Raji (cell line): ENCODE data around the gene B4GALT7.

Source experiments
- POLR2A ChIP-seq: IDR thresholded peaks from 2 replicates; pipeline ENCODE4 v1.6.1; 2011; ENCODE audit warnings: low read depth, low read length, control low read depth; ENCODE audit not compliant: insufficient read depth

B4GALT7 gene

GRCh38 chr5:177599731-177600507, at the start of gene B4GALT7:
TSS of gene B4GALT7 (plus strand) at chr5:177600132. CDS start at chr5:177600211, 79 bp downstream.
- peak; percentile 95 for TF ChIP-seq POLR2A

- TF ChIP-seq POLR2A = no peak
These were observed 47.0 kb upstream of the B4GALT7 start for GRCh38 chr5:177552839-177553455.

GRCh38 chr5:177553671-177554429, 46.1 kb upstream of the B4GALT7 start:
- no peak for TF ChIP-seq POLR2A

- peak; percentile 61 for TF ChIP-seq POLR2A
These were observed 45.3 kb upstream of the B4GALT7 start, which contains the start of gene FAM193B for GRCh38 chr5:177554474-177555111. TSS of gene FAM193B (minus strand) at chr5:177554563. CDS start at chr5:177554458, 105 bp downstream.

GRCh38 chr5:177555228-177555627, 44.7 kb upstream of the B4GALT7 start:
- no peak for TF ChIP-seq POLR2A

- TF ChIP-seq POLR2A = no peak
These were observed 44.3 kb upstream of the B4GALT7 start for GRCh38 chr5:177555665-177556064.

GRCh38 chr5:177557041-177557647, 42.8 kb upstream of the B4GALT7 start:
- TF ChIP-seq POLR2A = no peak

- TF ChIP-seq POLR2A = no peak
These were observed 42.1 kb upstream of the B4GALT7 start for GRCh38 chr5:177557796-177558195.

- no peak for TF ChIP-seq POLR2A
These were observed 34.9 kb upstream of the B4GALT7 start for GRCh38 chr5:177565046-177565445.

GRCh38 chr5:177568326-177568725, 31.6 kb upstream of the B4GALT7 start:
- no peak for TF ChIP-seq POLR2A

- TF ChIP-seq POLR2A = no peak
These were observed 30.0 kb upstream of the B4GALT7 start for GRCh38 chr5:177569894-177570293.

- no peak for TF ChIP-seq POLR2A
These were observed 24.4 kb upstream of the B4GALT7 start for GRCh38 chr5:177575488-177575887.

GRCh38 chr5:177576169-177576568, 23.8 kb upstream of the B4GALT7 start:
- TF ChIP-seq POLR2A = no peak

GRCh38 chr5:177578316-177578715, 21.6 kb upstream of the B4GALT7 start:
- no peak for TF ChIP-seq POLR2A
